ENCODE measurements around the gene ABHD6. TPM values are rescaled to one million over a fixed set of nuclear protein-coding genes. Genes with fewer than 3 reads are reported as not detected.

The ABHD6 gene
- total and polyA plus RNA-seq, 9 of the 15 experiments (the other 6 are each of a cell fraction or from before 2014, with no cell fraction given) = 0.53 to 3.6 (median 2.5) TPM

DNA sequence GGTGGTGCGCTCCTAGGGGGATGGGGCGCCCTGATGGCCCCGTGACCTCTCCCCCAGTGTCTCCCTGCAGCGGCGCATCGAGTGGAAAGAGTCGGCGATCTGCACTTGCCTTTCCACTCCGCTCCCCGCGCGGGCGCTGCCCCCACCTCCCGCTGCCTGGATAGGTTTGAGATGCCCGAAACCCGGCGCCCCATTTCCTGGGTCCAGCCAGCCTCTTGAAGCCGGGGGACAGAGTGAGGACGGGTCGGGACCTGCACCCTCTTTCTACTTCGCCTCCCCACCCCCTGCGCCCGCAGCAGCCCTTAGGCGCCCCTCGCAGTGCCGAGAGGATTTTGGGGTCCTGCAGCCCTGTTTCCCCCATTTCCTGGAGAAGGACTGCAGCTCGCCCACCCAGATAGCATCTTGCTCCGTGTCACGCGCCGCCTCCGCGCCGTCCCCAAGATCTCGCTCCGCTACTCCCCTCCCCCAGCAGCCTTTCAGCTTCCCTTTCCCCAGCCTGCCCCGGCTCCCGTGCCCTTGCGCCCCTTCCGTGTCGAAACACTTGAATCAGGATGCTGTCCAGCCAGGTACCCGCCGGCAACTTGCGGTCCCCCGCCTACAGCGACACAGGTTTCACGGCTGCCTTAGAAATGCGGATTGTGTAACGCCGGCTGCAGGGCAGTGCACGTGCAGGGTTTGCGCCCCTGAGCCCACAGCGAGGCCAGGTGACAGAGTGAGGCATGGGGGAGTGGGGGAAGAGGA, 519 bp downstream of the ABHD6 start (continued):
- TF ChIP-seq CEBPG (CRISPR knock-in tag; IDR thresholded peaks at IDR 0.05) (peak; percentile 70), CEBPG (tag; conservative IDR thresholded peaks at IDR 0.05 in 1 of 2, IDR thresholded peaks at IDR 0.05 in 1 of 2) (peak; percentile 32 to 47; a peak in 3 of 4 replicates), ZNF274 (IDR thresholded peaks at IDR 0.05; ENCODE audit: borderline replicate concordance, low read depth, low read length) (no peak), ZKSCAN1 (IDR thresholded peaks at IDR 0.05; ENCODE audit: low read depth, low read length) (no peak), ZBTB7A (IDR thresholded peaks at IDR 0.05; ENCODE audit: borderline replicate concordance, control insufficient read depth, low read depth, low read length) (peak; percentile 6; the same call in 1 of the 2 replicates), ESRRB (CRISPR knock-in tag; IDR thresholded peaks at IDR 0.05; ENCODE audit: borderline replicate concordance) (no peak), RBFOX2 (IDR thresholded peaks at IDR 0.05; ENCODE audit: low read depth, low read length) (peak; percentile 37; the same call in 1 of the 2 replicates), SMARCC2 (IDR thresholded peaks at IDR 0.05; ENCODE audit: low read depth) (no peak)
- TF ChIP-seq, protein P1, sequence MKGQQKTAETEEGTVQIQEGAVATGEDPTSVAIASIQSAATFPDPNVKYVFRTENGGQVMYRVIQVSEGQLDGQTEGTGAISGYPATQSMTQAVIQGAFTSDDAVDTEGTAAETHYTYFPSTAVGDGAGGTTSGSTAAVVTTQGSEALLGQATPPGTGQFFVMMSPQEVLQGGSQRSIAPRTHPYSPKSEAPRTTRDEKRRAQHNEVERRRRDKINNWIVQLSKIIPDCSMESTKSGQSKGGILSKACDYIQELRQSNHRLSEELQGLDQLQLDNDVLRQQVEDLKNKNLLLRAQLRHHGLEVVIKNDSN (CRISPR knock-in tag; IDR thresholded peaks at IDR 0.05) = peak; percentile 35; the same call in 1 of the 2 replicates
- TF ChIP-seq, protein P2, sequence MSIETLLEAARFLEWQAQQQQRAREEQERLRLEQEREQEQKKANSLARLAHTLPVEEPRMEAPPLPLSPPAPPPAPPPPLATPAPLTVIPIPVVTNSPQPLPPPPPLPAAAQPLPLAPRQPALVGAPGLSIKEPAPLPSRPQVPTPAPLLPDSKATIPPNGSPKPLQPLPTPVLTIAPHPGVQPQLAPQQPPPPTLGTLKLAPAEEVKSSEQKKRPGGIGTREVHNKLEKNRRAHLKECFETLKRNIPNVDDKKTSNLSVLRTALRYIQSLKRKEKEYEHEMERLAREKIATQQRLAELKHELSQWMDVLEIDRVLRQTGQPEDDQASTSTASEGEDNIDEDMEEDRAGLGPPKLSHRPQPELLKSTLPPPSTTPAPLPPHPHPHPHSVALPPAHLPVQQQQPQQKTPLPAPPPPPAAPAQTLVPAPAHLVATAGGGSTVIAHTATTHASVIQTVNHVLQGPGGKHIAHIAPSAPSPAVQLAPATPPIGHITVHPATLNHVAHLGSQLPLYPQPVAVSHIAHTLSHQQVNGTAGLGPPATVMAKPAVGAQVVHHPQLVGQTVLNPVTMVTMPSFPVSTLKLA (conservative IDR thresholded peaks at IDR 0.05) = peak in 1 of 2 experiments; percentile 44; a peak in 1 of 4 replicates
- TF ChIP-seq, protein P3, sequence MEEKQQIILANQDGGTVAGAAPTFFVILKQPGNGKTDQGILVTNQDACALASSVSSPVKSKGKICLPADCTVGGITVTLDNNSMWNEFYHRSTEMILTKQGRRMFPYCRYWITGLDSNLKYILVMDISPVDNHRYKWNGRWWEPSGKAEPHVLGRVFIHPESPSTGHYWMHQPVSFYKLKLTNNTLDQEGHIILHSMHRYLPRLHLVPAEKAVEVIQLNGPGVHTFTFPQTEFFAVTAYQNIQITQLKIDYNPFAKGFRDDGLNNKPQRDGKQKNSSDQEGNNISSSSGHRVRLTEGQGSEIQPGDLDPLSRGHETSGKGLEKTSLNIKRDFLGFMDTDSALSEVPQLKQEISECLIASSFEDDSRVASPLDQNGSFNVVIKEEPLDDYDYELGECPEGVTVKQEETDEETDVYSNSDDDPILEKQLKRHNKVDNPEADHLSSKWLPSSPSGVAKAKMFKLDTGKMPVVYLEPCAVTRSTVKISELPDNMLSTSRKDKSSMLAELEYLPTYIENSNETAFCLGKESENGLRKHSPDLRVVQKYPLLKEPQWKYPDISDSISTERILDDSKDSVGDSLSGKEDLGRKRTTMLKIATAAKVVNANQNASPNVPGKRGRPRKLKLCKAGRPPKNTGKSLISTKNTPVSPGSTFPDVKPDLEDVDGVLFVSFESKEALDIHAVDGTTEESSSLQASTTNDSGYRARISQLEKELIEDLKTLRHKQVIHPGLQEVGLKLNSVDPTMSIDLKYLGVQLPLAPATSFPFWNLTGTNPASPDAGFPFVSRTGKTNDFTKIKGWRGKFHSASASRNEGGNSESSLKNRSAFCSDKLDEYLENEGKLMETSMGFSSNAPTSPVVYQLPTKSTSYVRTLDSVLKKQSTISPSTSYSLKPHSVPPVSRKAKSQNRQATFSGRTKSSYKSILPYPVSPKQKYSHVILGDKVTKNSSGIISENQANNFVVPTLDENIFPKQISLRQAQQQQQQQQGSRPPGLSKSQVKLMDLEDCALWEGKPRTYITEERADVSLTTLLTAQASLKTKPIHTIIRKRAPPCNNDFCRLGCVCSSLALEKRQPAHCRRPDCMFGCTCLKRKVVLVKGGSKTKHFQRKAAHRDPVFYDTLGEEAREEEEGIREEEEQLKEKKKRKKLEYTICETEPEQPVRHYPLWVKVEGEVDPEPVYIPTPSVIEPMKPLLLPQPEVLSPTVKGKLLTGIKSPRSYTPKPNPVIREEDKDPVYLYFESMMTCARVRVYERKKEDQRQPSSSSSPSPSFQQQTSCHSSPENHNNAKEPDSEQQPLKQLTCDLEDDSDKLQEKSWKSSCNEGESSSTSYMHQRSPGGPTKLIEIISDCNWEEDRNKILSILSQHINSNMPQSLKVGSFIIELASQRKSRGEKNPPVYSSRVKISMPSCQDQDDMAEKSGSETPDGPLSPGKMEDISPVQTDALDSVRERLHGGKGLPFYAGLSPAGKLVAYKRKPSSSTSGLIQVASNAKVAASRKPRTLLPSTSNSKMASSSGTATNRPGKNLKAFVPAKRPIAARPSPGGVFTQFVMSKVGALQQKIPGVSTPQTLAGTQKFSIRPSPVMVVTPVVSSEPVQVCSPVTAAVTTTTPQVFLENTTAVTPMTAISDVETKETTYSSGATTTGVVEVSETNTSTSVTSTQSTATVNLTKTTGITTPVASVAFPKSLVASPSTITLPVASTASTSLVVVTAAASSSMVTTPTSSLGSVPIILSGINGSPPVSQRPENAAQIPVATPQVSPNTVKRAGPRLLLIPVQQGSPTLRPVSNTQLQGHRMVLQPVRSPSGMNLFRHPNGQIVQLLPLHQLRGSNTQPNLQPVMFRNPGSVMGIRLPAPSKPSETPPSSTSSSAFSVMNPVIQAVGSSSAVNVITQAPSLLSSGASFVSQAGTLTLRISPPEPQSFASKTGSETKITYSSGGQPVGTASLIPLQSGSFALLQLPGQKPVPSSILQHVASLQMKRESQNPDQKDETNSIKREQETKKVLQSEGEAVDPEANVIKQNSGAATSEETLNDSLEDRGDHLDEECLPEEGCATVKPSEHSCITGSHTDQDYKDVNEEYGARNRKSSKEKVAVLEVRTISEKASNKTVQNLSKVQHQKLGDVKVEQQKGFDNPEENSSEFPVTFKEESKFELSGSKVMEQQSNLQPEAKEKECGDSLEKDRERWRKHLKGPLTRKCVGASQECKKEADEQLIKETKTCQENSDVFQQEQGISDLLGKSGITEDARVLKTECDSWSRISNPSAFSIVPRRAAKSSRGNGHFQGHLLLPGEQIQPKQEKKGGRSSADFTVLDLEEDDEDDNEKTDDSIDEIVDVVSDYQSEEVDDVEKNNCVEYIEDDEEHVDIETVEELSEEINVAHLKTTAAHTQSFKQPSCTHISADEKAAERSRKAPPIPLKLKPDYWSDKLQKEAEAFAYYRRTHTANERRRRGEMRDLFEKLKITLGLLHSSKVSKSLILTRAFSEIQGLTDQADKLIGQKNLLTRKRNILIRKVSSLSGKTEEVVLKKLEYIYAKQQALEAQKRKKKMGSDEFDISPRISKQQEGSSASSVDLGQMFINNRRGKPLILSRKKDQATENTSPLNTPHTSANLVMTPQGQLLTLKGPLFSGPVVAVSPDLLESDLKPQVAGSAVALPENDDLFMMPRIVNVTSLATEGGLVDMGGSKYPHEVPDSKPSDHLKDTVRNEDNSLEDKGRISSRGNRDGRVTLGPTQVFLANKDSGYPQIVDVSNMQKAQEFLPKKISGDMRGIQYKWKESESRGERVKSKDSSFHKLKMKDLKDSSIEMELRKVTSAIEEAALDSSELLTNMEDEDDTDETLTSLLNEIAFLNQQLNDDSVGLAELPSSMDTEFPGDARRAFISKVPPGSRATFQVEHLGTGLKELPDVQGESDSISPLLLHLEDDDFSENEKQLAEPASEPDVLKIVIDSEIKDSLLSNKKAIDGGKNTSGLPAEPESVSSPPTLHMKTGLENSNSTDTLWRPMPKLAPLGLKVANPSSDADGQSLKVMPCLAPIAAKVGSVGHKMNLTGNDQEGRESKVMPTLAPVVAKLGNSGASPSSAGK (IDR thresholded peaks at IDR 0.05) = peak; percentile 40

Measured in K562 (cell line).